ENCODE measurements around the gene PDE2A. TPM values are rescaled to one million over a fixed set of nuclear protein-coding genes. Genes with fewer than 3 reads are reported as not detected.

Gene PDE2A
- total and polyA plus RNA-seq, 10 of the 15 experiments (the other 5 are each of a cell fraction or from before 2014, with no cell fraction given) = 0.06 to 0.15 (median 0.11) TPM; not detected in 6

DNA sequence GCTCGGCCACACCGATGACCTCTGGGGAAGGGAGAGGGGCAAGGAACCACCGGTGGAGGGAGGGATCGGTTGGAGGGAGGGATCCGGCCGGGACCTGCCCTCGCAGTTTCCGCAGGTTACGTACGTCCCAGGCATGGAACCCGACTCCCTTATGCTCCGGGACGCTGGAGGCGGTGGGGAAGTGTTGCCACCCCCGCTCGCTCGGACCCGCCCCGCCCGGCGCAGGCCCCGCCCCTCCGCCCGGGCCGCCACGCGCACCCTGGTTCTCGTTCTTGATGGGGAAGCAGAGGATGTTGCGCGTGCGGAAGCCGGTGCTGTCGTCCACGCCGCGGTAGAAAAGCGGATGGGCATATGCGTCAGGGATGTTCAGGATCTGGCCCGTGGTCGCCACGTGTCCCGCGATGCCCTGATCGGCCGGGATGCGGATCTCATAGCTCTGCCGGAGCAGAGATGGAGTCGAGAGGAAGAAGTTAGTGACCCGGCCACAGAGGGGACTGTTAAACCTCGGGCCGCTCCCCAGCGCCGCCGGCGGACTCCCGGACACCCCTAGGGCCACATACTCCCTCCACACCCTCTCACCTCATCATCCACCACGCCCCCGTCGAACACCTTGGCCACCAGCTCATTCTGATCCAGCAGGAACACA, 89.8 kb downstream of the PDE2A start:
- no peak overlapping the region for H3K9ac ChIP-seq (ENCODE audit: control insufficient read depth, insufficient read depth, low read length)
- DNase-seq (ENCODE audit: low read depth, low spot score) (no peak), FAIRE-seq (no peak), ATAC-seq (no peak)
- BruUV-seq (replicated peaks) = no TSS peak
- in situ Hi-C loops (cut with MboI) (loop anchor here (5.0 kb wide), 1 partner anchor 63 kb away; no protein-coding TSS in a partner anchor), intact Hi-C loops (cut with micrococcal nuclease; ENCODE audit: unreplicated experiment) (loop anchor here (10.0 kb wide), 1 partner anchor 230 kb away; the partner anchor contains the start of gene ATG16L2)
- H3K9me3 ChIP-seq (replicated peaks; ENCODE audit: control insufficient read depth, insufficient read depth, low read length) = no peaks in the 10 kb centered on the region
- H3K79me2 ChIP-seq (ENCODE audit: control insufficient read depth, insufficient read depth, low read length) = no peaks in the 10 kb centered on the region
- H3K4me3 ChIP-seq = no peak overlapping the region
- SMC1A ChIA-PET (ENCODE audit: uncharacterized antibody, unreplicated experiment) = interaction anchor here (2.4 kb wide), 1 partner anchor 100 kb away, joined by 5 read pairs; no protein-coding TSS in a partner anchor
- TF ChIP-seq ZSCAN29 (IDR thresholded peaks at IDR 0.05) (no peak), SP1 (IDR thresholded peaks at IDR 0.05; ENCODE audit: low read depth, low read length) (no peak), RFX5 (IDR thresholded peaks at IDR 0.05; ENCODE audit: low read depth, low read length) (no peak), ESRRA (IDR thresholded peaks at IDR 0.05; ENCODE audit: low read length) (no peak), IKZF1 (conservative IDR thresholded peaks at IDR 0.05) (no peak), FOXM1 (IDR thresholded peaks at IDR 0.05; ENCODE audit: low read depth, low read length) (no peak), RCOR1 (conservative IDR thresholded peaks at IDR 0.05; ENCODE audit: low read depth, low read length) (no peak)
- TF ChIP-seq, protein P1, sequence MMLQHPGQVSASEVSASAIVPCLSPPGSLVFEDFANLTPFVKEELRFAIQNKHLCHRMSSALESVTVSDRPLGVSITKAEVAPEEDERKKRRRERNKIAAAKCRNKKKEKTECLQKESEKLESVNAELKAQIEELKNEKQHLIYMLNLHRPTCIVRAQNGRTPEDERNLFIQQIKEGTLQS (IDR thresholded peaks at IDR 0.05; ENCODE audit: borderline replicate concordance, extremely low read depth, low read depth, low read length) = no peak
- TF ChIP-seq, protein P2, sequence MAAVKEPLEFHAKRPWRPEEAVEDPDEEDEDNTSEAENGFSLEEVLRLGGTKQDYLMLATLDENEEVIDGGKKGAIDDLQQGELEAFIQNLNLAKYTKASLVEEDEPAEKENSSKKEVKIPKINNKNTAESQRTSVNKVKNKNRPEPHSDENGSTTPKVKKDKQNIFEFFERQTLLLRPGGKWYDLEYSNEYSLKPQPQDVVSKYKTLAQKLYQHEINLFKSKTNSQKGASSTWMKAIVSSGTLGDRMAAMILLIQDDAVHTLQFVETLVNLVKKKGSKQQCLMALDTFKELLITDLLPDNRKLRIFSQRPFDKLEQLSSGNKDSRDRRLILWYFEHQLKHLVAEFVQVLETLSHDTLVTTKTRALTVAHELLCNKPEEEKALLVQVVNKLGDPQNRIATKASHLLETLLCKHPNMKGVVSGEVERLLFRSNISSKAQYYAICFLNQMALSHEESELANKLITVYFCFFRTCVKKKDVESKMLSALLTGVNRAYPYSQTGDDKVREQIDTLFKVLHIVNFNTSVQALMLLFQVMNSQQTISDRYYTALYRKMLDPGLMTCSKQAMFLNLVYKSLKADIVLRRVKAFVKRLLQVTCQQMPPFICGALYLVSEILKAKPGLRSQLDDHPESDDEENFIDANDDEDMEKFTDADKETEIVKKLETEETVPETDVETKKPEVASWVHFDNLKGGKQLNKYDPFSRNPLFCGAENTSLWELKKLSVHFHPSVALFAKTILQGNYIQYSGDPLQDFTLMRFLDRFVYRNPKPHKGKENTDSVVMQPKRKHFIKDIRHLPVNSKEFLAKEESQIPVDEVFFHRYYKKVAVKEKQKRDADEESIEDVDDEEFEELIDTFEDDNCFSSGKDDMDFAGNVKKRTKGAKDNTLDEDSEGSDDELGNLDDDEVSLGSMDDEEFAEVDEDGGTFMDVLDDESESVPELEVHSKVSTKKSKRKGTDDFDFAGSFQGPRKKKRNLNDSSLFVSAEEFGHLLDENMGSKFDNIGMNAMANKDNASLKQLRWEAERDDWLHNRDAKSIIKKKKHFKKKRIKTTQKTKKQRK (IDR thresholded peaks at IDR 0.05; ENCODE audit: low read depth, low read length) = no peak
- 7% methylated on average over 55 of the region's 59 CpGs for WGBS (ENCODE audit: insufficient coverage, insufficient replicate concordance, low lambda C conversion rate, missing lambda C conversion rate)
- H3K4me1 ChIP-seq (ENCODE audit: control insufficient read depth, insufficient read depth, low read length) = no peaks in the 10 kb centered on the region
- H3K27ac ChIP-seq (ENCODE audit: control insufficient read depth, insufficient read depth) = no peak overlapping the region
- POLR2A ChIA-PET = no interaction called here
- peaks cover 2 to 6% of the 10 kb centered on the region in 2 experiments; a peak in 3 of 4 replicates for H3K27me3 ChIP-seq (replicated peaks in 1 of 2; ENCODE audit: control insufficient read depth in 2 of 2, insufficient read depth in 2 of 2, low read length in 1 of 2)
- peaks cover 6% of the 10 kb centered on the region; the same call in 1 of the 2 replicates for H4K20me1 ChIP-seq (ENCODE audit: control insufficient read depth, insufficient read depth)
- H3K36me3 ChIP-seq (ENCODE audit: control insufficient read depth in 2 of 2, insufficient read depth in 2 of 2, low read length in 1 of 2) = no peaks in the 10 kb centered on the region
- RAD21 ChIA-PET (ENCODE audit: unreplicated experiment) = interaction anchor here (2.9 to 4.7 kb wide), 2 partner anchors 60 to 99 kb away, joined by 12 to 32 read pairs; no protein-coding TSS in a partner anchor
- H3K4me2 ChIP-seq (ENCODE audit: control insufficient read depth, insufficient read depth) = no peak overlapping the region
- no peak overlapping the region for H2AFZ ChIP-seq (ENCODE audit: control insufficient read depth, low read depth, low read length)
- CTCF ChIA-PET = interaction anchor here (1.0 kb wide), 1 partner anchor 74 kb away, joined by 3 read pairs; no protein-coding TSS in a partner anchor
